ENCODE data around the gene RSRC2.
"Not testable (repeated sequence)": the region's sequence is repeated elsewhere in the genome, so short reads cannot be mapped to it uniquely, and the experiment has no call there.

DNA sequence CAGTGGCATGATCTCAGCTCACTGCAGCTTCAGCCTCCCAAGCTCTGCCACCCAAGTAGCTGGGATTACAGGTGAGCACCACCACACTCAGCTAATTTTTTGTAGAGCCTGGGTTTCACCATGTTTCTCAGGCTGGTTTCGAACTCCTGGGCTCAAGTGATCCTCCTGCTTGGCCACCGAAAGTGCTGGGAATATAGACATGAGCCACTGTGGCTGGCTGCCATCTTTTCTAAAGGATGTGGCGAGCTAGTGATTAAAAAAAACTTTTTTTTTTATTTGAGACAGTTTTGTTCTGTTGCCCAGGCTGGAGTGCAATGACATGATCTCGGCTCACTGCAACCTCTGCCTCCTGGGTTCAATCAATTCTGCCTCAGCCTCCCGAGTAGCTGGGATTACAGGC lies 40.1 kb upstream of the RSRC2 start:
- TF ChIP-seq, protein P1, sequence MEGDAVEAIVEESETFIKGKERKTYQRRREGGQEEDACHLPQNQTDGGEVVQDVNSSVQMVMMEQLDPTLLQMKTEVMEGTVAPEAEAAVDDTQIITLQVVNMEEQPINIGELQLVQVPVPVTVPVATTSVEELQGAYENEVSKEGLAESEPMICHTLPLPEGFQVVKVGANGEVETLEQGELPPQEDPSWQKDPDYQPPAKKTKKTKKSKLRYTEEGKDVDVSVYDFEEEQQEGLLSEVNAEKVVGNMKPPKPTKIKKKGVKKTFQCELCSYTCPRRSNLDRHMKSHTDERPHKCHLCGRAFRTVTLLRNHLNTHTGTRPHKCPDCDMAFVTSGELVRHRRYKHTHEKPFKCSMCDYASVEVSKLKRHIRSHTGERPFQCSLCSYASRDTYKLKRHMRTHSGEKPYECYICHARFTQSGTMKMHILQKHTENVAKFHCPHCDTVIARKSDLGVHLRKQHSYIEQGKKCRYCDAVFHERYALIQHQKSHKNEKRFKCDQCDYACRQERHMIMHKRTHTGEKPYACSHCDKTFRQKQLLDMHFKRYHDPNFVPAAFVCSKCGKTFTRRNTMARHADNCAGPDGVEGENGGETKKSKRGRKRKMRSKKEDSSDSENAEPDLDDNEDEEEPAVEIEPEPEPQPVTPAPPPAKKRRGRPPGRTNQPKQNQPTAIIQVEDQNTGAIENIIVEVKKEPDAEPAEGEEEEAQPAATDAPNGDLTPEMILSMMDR (IDR thresholded peaks at IDR 0.05; ENCODE audit: low read depth, low read length, poor library complexity, severe bottlenecking), result not testable (repeated sequence)
- TF ChIP-seq EZH2phosphoT487 (IDR thresholded peaks at IDR 0.05; ENCODE audit: borderline replicate concordance, low read length), result not testable (repeated sequence)

Measured in DOHH2 (cell line).